IMR-90 (cell line): ENCODE measurements around the gene ENO4.

ENCODE experiments used
- CTCF ChIP-seq: conservative IDR thresholded peaks from 2 replicates; pipeline ENCODE4 v1.5.1; 2012; ENCODE audit warnings: mild to moderate bottlenecking, low read depth, low read length, improper control_type of control experiment
- MXI1 ChIP-seq: IDR thresholded peaks from 2 replicates; pipeline ENCODE4 v1.6.1; 2012; ENCODE audit warnings: low read depth, mild to moderate bottlenecking, low read length, moderate library complexity, borderline replicate concordance
- RFX5 ChIP-seq: IDR thresholded peaks from 2 replicates; pipeline ENCODE4 v1.8.0; 2012; ENCODE audit warnings: low read depth, mild to moderate bottlenecking, low read length, moderate library complexity
- USF2 ChIP-seq: fragments of 150-350 bp; IDR thresholded peaks from 2 replicates; pipeline ENCODE4 v1.6.1; 2017; ENCODE audit warnings: mild to moderate bottlenecking, antibody characterized with exemption, low read length, low read depth

GRCh38 chr10:116802876-116803275, 46.4 kb upstream of the ENO4 start:
- TF ChIP-seq RFX5: no peak
- TF ChIP-seq CTCF: no peak
- TF ChIP-seq USF2: no peak
- TF ChIP-seq MXI1: no peak
